GM21723 (cell line): Measurements from ENCODE around the gene GPC6.
"Not testable (repeated sequence)": the region's sequence is repeated elsewhere in the genome, so short reads cannot be mapped to it uniquely, and the experiment has no call there.

Source experiments
- ATAC-seq: cut with Tn5 transposase; IDR thresholded peaks from one replicate; pipeline ENCODE4 v1.9.1; 2021; ENCODE audit warnings: mild to moderate bottlenecking, moderate library complexity; ENCODE audit not compliant: unreplicated experiment

GPC6 gene

DNA sequence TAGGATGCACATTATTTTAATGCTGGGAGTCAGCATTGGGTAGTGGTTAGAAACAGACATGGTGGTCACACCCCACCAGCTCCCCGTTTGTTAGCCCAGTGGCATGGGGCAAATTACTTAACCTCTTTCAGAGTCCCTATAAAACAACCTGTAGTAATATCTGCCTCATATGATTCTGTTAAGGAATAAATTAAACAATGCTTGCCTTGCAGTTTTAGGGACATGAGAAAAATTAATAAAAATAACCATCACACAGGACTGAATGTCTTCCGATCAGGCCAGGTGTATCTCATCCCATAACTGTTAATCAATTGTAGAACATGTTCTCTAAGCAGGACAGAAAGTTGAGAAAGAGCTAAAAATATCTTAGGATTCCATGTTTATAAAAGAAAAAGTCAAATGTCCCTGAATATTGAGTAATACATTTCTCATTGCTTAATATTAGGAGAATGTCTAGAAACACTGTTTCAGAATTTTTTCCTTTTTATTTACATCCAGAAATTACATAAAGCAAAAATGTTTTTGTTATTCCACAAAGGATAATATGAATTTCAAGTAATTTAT lies 196.5 kb downstream of the GPC6 start:
- ATAC-seq: no peak

DNA sequence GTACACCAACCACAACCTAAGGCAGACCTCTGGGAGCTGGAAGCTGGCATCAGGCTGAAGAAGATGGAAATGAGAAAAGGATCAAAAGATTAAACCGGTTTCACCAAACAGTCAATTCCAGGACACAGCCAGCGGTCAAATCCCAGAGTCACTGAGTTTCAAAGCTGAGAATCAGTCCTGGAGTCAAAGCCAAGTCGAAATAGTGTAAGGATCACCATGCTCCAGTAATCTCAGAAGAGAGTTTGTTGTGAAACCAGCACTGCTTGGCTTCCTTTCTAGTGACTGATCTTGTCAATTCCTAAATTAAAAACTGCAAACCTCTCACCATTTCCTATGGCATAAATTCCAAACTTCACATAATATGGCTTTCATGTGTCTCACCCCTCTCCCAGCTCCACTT lies 198.8 kb downstream of the GPC6 start:
- ATAC-seq: no peak

DNA sequence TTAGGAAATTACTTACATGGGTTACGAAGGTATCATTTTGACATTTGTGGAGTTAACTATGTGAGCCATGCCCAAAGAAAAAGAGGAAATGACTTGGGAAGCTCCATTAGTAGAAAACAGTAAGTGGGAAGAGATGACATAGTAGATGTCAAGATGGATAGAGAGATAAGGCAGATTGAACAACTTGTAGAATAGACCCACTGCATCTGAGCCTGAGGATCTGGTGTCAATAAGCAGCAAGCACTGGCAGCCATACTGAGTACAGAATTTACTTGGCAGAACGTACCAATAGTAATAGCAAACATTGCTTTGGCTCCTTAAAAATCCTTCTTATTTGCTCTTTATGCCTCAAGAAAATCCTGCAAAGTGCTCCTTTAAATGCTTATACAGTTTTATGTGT lies 203.8 kb downstream of the GPC6 start:
- ATAC-seq: no peak

DNA sequence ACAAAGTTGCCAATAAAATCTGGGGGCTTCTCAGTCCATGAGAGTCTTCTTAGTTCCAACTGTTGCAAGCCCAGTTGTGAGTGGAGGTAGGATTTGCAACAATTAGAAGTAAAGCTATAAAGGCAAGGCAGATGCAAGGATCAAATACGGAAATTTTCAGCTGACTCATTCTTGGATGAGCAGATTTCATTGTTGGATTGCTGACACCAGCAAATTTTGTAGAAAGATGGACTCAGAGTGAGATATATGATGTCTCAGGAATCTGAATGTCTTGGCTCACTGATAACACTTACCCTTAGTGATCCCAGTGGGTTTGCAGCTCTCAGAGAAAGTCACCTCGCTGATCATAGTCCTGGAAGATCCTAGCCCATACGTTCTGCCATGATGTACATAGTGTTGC lies 209.0 kb downstream of the GPC6 start:
- no peak for ATAC-seq

DNA sequence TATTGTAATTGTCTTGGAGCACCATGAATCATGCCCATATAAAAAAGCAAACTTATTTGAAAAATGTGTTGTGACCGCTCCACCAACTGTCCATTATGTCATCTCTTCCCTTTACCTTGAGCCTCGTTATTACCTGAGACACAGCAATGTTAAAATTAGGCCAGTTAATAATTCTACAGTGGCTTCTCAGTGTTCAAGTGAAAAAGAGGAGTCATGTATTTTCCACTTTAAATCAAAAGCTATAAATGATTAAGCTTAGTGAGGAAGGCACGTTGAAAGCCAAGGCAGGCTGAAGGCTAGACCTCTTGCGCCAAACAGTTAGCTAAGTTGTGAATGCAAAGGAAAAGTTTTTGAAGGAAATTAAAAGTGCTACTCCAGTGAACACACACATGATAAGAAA lies 210.5 kb downstream of the GPC6 start:
- no peak for ATAC-seq

DNA sequence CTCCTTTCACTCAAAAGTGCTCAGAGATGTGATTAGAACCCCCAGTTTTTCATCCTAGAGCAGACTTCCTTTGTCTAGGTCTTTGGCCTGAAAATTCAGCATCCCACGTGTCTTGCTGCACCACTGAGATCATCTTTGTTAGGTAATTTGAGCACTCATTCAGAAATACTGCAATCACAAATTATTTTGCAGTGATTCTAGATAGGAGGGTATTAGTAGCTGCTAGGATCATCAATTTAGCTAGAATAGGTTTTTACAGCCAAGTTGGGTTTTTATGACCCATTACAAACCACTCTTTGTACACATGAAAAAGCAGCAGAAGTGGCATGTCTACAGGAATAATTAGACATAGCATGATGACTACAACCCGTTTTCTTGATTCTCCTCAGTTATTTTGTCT lies 219.6 kb downstream of the GPC6 start:
- no peak for ATAC-seq

DNA sequence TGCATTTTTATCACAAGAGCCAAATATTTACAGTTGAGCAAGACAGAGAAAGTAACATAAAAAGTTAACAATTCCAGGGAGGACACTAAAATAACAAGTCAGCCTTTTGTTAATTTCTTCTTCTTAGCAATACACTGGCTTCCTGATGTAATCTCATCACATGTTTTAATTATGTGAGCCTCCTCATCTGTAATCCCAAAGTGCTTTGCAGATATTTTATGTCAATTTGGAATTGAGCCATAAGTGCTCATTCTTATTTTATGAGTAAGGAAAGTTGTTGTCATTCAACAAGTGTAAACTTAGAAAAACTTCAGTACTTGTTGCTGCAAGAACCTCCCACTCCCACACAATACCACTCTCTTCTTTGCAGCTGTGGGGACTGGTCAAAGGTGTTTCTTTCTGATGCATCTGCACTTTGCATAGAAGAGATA lies 223.6 kb downstream of the GPC6 start:
- no peak for ATAC-seq

DNA sequence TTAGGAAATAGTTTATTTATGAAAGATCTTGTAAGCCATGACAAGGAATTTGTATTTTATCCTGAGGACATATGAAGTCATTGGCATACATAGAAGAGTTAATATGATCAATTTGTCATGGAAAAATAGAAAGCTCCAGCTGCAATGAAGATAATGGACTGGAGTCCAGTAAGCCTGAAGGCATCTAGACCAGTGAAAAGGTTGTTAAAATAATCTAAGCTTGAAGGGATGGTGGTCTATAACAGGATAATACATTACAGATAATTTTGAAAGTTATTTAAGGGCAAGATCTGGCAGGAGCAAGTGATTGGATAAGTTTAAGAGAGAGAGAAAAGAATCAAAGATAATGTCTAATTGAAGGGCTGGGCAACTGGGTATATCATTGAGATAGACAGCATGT lies 224.2 kb downstream of the GPC6 start:
- ATAC-seq: no peak

DNA sequence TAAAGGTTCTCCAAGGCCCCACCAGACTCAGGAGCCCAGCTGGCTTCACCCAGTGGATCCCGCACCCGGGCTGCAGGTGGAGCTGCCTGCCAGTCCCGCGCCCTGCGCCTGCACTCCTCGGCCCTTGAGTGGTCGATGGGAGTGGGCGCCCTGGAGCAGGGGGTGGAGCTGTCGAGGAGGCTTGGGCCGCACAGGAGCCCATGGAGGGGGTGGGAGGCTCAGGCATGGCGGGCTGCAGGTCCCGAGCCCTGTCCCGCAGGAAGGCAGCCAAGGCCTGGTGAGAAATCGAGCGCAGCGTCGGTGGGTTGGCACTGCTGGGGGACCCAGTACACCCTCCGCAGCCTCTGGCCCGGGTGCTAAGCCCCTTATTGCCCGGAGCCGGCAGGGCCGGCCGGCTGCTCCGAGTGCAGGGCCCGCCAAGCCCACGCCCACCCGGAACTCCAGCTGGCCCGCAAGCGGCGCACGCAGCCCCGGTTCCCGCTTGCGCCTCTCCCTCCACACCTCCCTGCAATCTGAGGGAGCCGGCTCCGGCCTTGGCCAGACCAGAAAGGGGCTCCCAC lies 228.1 kb downstream of the GPC6 start:
- not testable (repeated sequence) for ATAC-seq

DNA sequence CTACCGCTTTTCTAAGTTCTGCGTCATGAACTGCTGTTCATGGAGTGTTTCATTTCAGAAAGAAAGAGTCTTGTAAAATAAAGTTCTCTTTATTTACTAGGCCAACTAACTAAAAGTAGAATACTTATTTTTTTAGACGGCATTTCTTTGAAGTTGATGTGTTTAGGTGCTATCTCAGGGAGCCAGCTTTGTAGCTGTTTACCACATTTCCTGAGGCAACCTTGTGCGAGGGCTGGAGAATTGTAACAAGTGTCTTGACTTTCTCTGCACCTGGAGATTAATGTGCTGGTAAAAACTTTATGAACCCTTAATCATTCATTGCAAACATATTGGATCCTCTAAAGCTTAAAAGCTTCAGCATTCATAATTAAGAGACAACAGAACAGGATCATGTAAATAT lies 229.3 kb downstream of the GPC6 start:
- no peak for ATAC-seq

DNA sequence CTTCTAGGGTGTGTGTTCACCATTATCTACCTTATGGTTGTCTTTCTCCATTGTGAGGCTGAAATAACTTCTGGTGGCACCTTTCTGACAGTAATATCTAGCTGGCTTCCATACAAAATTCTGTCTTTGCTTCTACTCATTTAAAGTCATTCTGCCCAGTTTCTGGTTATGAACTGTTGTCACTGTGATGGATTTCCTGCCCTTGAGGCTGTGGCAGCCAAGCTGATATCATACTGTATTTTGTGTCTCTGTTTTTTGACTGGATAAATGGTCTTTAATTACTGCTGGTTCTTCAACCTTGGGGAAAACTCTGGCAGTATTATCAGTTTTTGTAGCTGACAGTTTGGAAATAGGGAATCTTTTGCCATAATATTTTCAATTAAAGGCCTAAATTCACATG lies 233.4 kb downstream of the GPC6 start:
- ATAC-seq: no peak

DNA sequence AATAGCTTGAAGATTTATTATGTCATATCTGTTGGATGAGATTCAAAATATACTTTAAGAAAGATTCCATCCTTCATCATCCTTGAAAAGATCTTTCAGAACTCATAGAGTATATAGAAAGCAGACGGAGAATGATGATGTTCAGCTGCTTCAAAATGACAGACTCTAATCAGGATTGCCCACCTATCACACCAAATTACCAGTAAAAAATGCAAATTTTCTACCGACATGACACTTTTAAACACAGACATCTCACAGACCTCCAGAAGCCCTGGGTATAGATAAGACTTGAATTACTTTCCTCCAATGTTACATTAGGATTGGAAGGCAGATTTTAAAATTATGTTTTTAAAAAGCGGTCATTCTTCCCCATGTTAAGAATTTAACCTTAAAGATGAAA lies 235.5 kb downstream of the GPC6 start:
- ATAC-seq: no peak

DNA sequence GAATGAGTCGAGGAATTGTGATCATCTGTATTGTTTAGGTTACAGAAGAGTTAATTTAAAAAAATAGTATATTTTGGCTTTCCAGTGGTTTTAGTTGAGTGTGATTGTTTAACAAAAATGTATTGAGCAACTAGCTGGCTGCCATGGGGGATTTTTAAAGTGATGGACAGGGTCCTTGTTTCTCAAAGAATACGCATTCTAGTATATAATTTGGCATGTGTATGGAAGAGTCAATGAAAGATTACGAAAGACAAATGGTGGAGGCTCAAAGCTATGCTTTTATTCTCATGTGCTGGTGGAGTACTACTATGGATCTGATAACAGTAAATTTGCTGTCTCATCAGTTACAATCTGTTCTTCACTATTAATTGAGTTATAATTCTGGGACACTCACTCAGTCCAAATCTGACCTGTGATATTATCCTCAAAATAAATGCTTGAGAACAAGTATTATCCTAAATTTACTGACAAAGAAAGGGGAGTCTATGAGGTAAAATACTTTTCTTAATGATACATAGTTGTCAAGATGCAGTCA lies 240.0 kb downstream of the GPC6 start:
- no peak for ATAC-seq

DNA sequence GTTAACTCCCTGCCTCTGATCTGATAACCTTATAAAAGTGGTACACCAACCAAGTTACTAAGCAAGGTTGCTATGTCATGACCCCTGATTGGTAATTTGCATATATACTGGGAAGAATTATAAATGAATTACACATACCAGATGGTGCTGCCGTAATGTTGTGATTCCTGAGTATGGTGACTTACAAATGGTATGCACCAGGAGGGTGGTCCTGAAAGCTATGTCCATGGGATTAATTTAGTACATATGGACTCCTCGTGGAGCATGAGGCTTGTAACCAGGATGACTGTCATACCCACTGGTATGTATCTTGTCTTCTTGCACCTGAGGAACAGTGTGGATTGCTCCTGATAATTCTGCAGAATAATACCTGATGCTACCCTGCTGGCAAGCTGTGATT lies 240.6 kb downstream of the GPC6 start:
- ATAC-seq: no peak

DNA sequence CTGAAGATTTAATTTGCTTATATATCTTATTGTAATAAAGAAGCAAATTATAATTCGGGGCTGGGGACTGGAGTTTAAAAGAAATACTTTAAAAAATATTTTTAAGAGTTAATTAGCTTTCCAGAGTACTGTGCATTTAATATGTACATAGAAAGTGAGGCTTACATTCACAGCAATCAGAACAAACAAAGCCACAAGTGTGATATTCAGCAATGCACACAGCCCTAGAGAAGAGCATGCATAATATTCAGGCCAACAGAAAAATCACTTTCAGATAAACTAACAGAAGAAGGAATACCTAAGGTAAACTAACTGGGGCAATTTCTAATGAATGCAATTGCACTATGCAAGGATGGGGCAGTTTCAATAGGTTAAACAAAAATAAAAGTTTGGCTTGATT lies 241.8 kb downstream of the GPC6 start:
- ATAC-seq: no peak

DNA sequence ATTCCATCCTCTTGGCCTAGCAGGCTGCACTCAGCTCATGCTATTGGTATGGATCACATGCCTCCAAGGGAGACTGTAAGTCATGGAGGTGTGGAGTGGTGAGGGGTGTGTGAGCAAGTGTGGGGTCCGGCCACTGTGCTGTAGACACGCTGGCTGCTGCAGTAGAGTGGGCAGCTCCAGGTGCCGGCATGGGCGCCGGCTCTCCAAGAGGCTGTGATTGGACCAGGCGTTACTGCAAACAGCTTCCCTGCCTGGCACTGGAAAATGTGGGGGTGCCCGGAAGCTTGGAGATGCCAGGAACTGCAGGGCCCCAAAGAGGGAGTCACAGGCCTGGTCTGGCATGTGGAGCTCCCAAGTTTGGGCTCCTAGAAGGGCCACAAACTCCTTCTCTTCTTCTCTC lies 245.7 kb downstream of the GPC6 start:
- no peak for ATAC-seq

DNA sequence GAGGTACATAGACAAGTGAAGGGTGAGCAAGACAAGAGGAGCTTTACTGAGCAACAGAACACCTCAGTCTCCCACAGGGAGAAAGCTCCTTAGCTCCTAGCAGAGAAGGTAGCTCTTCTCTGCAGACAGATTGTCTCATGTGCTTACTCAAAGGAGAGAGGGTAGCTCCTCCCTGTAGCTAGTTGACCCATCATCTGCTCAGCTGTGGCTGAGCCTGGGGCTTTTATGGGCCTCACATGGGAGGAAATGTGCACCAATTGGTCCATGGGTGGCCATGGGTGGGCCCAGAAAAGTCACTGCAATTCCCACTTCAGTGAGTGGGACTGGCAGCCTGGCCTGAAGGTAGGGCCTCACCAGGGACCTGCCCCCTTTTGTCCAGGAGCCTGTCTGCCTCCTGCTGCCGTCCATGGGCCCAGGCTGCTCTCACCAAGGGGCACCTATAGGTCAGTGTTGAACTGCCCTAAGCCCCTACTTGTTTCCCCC lies 246.2 kb downstream of the GPC6 start:
- no peak for ATAC-seq

DNA sequence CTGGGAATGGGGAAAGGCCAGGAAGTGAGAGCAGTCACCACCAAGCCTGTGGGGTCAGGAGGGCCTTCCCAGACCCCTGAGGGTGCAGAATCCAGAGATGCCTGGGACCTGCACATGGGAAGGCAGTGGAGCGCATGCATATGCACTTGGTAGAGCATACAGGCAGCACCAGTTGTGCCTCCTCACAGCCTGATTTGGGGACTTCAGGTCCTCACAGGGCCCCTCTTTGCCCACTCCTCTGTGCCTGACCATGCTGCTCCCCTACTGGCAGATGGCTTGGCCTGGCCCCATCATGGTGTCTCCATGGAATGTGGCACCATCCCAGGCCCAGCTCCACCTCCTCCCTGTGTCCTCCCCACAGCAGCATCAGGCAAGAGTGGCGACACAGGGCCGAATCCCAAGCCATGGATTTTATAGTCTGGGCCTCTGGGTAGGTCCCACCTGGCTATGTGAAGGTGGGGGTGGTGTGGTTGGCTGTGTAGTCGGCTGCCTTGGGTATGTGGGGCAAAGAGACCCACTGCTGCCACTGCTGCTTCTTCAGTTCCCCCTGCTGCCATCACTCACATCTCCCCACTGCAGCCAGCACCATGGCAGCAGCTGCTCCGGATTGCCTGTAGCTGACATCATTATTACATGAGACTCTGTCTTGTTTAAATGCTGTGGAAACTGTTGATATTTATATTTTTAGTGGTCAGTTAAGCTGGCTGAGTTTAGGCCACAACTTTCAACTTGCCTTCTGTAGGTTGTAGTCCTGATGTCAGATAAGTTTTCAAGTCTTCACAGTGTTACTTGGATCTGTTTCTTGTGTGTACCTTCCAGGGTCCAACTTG lies 247.0 kb downstream of the GPC6 start:
- no peak for ATAC-seq

DNA sequence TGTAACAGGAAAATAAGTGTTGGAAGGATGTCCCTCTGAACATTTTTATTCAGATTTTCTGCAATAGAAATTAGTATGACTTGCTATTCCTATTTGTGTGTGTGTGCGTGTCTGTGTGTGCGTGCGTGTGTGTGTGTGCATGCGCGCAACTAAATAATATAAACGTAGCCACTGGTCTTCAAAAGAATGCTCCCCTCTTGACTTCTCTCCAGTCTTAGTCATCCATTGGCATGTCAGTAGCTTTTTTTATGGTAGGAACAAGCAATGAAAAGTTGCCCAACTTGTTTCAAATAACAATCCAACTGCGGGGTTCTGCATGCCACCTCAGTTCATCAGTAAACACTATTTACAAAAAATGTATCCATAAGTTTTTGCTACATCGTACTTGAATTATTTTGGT lies 249.6 kb downstream of the GPC6 start:
- ATAC-seq: no peak

DNA sequence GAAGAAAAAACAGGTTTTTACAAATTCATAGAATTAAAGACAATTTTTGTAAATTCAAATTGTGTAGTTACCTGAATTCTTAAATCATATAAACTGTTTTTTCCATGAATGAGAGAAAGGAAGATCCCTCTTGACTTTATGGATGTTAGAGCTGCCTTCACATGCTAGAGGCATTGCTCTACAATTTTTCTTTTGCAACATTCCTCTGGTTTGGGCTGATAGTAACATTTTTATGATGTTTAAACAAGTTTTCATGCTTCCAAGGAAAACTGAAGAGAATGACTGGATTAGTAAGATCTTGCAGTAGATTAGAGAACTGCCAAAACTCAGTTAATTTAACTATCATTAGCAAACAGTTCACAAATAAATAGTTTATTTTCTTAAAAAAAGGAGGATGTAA lies 250.6 kb downstream of the GPC6 start:
- no peak for ATAC-seq

DNA sequence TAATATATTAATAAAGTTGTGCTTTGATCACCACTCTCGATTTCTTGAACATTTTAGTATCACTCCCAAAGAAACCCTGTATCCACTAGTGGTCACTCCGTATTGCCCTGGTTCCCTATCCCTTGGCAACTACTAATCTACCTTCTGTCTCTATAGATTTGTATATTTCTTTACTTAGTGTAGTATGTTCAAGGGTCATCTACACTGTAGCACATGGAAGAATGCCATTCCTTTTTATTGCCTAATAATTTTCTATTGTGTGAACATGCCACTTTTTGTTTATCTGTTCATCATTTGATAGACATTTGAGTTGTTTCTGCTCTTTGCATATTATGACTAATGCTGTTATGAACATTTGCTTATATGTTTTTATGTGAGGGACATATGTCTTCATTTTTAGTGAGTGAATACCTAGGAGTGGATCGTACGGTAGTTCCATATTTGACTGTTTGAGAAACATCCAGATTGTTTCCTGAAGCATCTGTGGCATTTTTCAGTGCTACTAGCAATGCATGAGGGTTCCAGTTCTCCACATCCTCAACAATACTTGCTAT lies 254.0 kb downstream of the GPC6 start:
- no peak for ATAC-seq

DNA sequence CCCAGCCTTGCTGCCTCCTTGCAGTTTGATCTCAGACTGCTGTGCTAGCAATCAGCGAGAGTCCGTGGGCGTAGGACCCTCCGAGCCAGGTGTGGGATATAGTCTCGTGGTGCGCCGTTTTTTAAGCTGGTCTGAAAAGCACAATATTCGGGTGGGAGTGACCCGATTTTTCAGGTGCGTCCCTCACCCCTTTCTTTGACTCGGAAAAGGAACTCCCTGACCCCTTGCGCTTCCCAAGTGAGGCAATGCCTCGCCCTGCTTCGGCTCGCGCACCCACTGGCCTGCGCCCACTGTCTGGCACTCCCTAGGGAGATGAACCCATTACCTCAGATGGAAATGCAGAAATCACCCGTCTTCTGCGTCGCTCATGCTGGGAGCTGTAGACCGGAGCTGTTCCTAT lies 269.5 kb downstream of the GPC6 start:
- not testable (repeated sequence) for ATAC-seq
